Ovary (tissue), 9 donors: ENCODE data around the gene NHS. TPM values are rescaled to one million over a fixed set of nuclear protein-coding genes. Genes with fewer than 3 reads are reported as not detected.
A peak's percentile ranks its signal among the peaks of the same experiment; 100 is the strongest.

Experiments used
- DNase-seq, 5 donors: peaks; one replicate each; pipeline ENCODE4 v3.0.0-alpha.2; 2019 to 2020
- H3K27ac ChIP-seq, 2 donors: fragments of 200-600 bp; one replicate each; pipeline versions ENCODE4 v1.5.1 to v1.8.0; 2019 to 2022
- H3K27me3 ChIP-seq: fragments of 200-600 bp; one replicate; pipeline ENCODE4 v1.8.0; 2022
- H3K36me3 ChIP-seq: fragments of 200-600 bp; sonication (generic); one replicate; pipeline ENCODE4 v1.5.1; 2019
- H3K4me1 ChIP-seq: one replicate; pipeline ENCODE4 v1.8.1; 2013; ENCODE audit warnings: mild to moderate bottlenecking, moderate library complexity; ENCODE audit not compliant: insufficient read depth
- H3K4me3 ChIP-seq: fragments of 200-600 bp; sonication (generic); one replicate; pipeline ENCODE4 v1.5.1; 2017
- H3K9me3 ChIP-seq, 2 donors: fragments of 200-600 bp in 1 of 2; sonication (generic) in 1 of 2; one replicate each; pipeline versions ENCODE4 v1.5.1 to v1.8.1; 2013 to 2019; ENCODE audit warnings: mild to moderate bottlenecking in 1 of 2, moderate library complexity in 1 of 2
- EP300 ChIP-seq: sonication (generic); formaldehyde crosslinking; IDR thresholded peaks from one replicate; pipeline ENCODE4 v1.6.1; 2017; ENCODE audit warnings: antibody characterized with exemption
- POLR2A ChIP-seq: fragments of 450-650 bp; IDR thresholded peaks from one replicate; pipeline ENCODE4 v1.6.1; 2017; ENCODE audit warnings: antibody characterized with exemption, mild to moderate bottlenecking, moderate library complexity
- whole genome bisulfite sequencing, 3 donors: extraction: QIAGEN DNeasy Blood & Tissue Kit in 1 of 3; methylation state at CpG; one replicate each; pipeline versions ENCODE4 v1.1.5 to v1.1.7; 2013 to 2017; 5-methylcytosine and 5-hydroxymethylcytosine counted together
- intact Hi-C, 4 donors: fragments of 100-400 bp; cut with DNase I; formaldehyde crosslinking; loops; one replicate each; pipeline versions ENCODE4 v1.11.0 to v1.15.1; 2022 to 2023
- polyA plus RNA-seq, 2 donors: library from polyadenylated mRNA; stranded (reverse); fragments of 200-250 nt in 1 of 2; fragments of 350-450 nt in 1 of 2; fragmentation: Illumina TruSeq in 1 of 2; extraction: RNeasy Lipid Tissue Mini Kit (QIAGEN cat#74804) in 1 of 2; gene quantifications; one replicate each; pipeline ENCODE4 v1.2.3, GENCODE V29; 2013 to 2014
- total RNA-seq, 7 donors: library from RNA; depleted of rRNA in 2 of 7; stranded (reverse); fragments of >200 nt in 2 of 7; fragmentation: NEBNext Ultra II Directional in 3 of 7; extraction: Animal tissue kit (Norgen Biotek cat#: 25700) in 3 of 7; gene quantifications; one replicate each; pipeline versions ENCODE4 v1.1.0 to v1.2.4, GENCODE V29; 2016 to 2023
- TF ChIP-seq, protein P1 (sequence below), 3 donors: fragments of 450-650 bp in 2 of 3; fragments of 200-600 bp in 1 of 3; IDR thresholded peaks; one replicate each; pipeline versions ENCODE4 v1.5.1 to v1.8.0; 2016 to 2022; ENCODE audit warnings: antibody characterized with exemption in 3 of 3, mild to moderate bottlenecking in 1 of 3
- donor health status: DM: no; HTN: no; CAD: no; lungs with moderate emphysema.
- donor health status: DM: no; HTN: no; CAD: no.
- donor health status: Bipolar disorder and iron deficiency.
- donor health status: DM: yes; HTN: yes; CAD: no.
- donor health status: DM: no; HTN: no; CAD: no.
- donor health status: DM: yes; HTN: yes; CAD: no.

The NHS gene
- total and polyA plus RNA-seq, 9 donors, result 2.3 to 9.5 (median 6.7) TPM

DNA sequence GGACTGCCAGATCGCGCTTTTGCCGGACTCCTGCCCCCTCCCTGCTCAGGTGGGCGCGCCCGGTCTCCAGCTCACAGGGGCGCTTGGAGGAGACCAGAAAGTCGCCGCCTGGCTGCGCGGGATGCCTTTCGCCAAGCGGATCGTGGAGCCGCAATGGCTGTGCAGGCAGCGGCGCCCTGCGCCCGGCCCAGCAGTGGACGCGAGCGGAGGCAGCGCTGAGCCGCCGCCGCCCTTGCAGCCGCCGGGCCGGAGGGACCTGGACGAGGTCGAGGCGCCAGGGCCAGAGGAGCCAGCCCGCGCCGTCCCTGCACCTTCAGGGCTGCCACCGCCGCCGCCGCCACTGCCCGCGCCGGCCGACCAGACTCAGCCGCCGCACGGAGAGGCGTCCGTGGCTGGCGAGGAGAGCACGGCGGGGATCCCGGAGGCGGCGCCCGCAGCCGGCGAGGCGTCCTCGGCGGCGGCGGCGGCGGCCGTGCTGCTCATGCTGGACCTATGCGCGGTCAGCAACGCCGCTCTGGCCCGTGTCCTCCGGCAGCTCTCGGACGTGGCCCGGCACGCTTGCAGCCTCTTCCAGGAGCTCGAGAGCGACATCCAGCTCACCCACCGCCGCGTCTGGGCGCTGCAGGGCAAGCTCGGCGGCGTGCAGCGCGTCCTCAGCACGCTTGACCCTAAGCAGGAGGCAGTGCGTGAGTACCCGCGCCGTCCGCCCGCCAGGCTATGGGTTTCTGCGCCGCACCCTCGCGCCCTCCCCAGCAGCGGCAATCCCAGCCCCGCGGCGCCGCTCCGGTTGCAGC is 834 bp downstream of the NHS start:
- no peaks in the 10 kb centered on the region for H3K4me1 ChIP-seq
- DNase-seq, result peak; percentile 22 to 48 (median 33)
- H3K27ac ChIP-seq, result peak overlapping the region; percentile 61 to 70
- H3K9me3 ChIP-seq, result no peaks in the 10 kb centered on the region
- WGBS, 3 donors, result 24 to 36% (median 28%) methylated on average over 63 to 103 of the region's 103 CpGs
- no peaks in the 10 kb centered on the region for H3K27me3 ChIP-seq
- intact Hi-C loops, result loop anchor here (2.0 to 10.0 kb wide), 8 partner anchors 131 to 501 kb away; partner anchors contain the start of gene RBBP7 (in 1 of the 4)
- peak overlapping the region; percentile 58 for H3K4me3 ChIP-seq
- H3K36me3 ChIP-seq, result no peaks in the 10 kb centered on the region
- no peak for TF ChIP-seq POLR2A
- TF ChIP-seq, protein P1, sequence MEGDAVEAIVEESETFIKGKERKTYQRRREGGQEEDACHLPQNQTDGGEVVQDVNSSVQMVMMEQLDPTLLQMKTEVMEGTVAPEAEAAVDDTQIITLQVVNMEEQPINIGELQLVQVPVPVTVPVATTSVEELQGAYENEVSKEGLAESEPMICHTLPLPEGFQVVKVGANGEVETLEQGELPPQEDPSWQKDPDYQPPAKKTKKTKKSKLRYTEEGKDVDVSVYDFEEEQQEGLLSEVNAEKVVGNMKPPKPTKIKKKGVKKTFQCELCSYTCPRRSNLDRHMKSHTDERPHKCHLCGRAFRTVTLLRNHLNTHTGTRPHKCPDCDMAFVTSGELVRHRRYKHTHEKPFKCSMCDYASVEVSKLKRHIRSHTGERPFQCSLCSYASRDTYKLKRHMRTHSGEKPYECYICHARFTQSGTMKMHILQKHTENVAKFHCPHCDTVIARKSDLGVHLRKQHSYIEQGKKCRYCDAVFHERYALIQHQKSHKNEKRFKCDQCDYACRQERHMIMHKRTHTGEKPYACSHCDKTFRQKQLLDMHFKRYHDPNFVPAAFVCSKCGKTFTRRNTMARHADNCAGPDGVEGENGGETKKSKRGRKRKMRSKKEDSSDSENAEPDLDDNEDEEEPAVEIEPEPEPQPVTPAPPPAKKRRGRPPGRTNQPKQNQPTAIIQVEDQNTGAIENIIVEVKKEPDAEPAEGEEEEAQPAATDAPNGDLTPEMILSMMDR (IDR thresholded peaks at IDR 0.05), result no peak

DNA sequence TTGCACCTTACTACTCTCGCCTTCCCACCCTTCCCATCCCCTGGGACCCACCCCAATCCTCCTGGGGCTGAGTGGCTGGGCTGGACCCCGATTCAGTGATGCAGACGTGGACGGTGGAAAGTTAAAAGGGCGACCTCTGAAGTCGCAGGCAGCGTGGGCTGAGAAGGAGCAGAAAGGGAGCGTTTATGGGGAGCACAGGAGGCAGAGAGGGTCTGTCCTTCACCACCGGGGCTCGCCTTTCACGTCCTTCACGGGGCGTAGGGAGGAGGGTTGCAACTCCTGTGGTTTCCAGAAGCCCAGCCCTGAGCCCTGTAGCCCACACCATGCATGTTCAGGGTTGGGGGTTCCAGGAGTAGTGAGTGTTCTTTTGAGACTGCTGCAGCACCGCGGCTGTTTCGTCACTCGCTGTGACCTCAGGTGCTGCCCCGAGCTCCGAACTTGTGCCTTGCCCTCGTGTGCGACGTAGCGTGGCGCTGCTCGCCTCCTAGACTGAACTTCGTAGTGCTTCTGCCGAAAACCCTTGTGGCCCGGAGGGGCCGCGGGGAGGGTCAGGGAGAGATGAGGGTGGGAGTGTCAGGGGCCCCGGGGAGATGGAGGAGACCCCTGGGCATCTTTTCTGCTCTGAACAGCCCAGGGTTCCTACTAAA is 1.6 kb downstream of the NHS start:
- DNase-seq, result peak in 4 of 5 donors; percentile 20 to 46 (median 32)
- H3K9me3 ChIP-seq, result no peaks in the 10 kb centered on the region
- peak overlapping the region in 1 of 2 donors; percentile 38 for H3K27ac ChIP-seq
- intact Hi-C loops, result loop anchor here (2.0 to 10.0 kb wide), 8 partner anchors 132 to 502 kb away; partner anchors contain the start of gene RBBP7 (in 1 of the 4)
- H3K36me3 ChIP-seq, result no peaks in the 10 kb centered on the region
- WGBS, 3 donors, result 28 to 44% (median 29%) methylated on average over 31 of the region's 31 CpGs
- H3K4me1 ChIP-seq, result no peaks in the 10 kb centered on the region
- TF ChIP-seq POLR2A, result no peak
- TF ChIP-seq EP300, result no peak
- TF ChIP-seq, protein P1 (IDR thresholded peaks at IDR 0.05), result no peak
- H3K4me3 ChIP-seq, result peak overlapping the region; percentile 58
- no peaks in the 10 kb centered on the region for H3K27me3 ChIP-seq

DNA sequence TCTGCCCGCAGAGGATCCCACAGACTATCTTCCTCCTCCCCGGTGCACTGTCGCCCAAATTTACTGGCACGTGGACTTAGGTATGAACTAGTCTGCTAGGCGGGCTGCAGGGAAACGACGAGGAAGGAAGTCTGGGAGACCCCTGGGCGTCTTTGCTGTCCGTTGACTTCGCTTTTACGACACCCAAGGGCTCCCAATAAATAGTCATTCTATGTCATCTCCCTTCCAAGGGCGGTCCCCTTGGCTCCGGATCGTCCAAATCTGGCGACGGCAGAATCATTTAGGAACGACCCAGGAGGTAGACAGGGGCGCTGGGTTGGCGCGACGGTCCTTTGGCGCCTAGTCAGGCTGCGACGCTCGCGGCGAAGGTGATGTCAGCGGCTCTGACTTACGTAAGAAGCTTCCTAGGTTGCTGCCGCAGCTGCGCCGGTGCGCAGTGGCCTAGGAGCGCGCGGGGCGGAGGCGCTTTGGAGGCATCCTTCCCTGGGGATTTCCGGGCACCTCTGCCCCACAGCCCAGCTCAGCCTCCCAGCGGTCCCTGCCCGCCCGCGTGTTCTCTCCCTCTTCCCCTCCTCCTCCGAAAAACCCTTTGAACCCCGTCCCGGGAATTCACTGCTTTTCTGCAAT is 2.2 kb downstream of the NHS start:
- no peaks in the 10 kb centered on the region for H3K4me1 ChIP-seq
- H3K36me3 ChIP-seq, result no peaks in the 10 kb centered on the region
- H3K4me3 ChIP-seq, result peak overlapping the region; percentile 58
- H3K27me3 ChIP-seq, result no peaks in the 10 kb centered on the region
- H3K27ac ChIP-seq, result peak overlapping the region in 1 of 2 donors; percentile 38
- TF ChIP-seq, protein P1 (IDR thresholded peaks at IDR 0.05), result no peak
- TF ChIP-seq EP300 (no peak), POLR2A (peak; percentile 29)
- WGBS, 3 donors, result 26 to 34% (median 29%) methylated on average over 45 to 46 of the region's 46 CpGs
- intact Hi-C loops, result loop anchor here (2.0 to 10.0 kb wide), 8 partner anchors 132 to 502 kb away; partner anchors contain the start of gene RBBP7 (in 1 of the 4)
- peak; percentile 34 to 66 (median 45) for DNase-seq
- no peaks in the 10 kb centered on the region for H3K9me3 ChIP-seq

DNA sequence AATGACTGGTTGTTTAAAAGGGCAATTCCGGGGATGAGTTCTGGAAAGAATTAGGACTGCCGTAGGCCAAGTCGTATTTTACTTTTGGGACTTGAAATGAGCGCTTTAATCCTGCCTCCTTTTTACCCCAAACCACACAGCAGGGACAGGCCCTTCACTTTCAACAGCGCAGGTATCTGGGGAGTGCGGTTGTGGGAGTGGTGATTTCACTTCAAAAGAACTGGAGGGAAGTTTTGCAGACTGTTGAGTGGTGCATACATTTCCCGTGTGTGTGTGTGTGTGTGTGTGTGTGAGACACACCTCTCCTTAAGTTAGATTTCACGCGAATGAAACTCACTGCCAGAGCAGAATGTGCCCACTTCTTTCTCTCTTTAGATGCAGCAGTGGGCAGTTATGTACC is 2.8 kb downstream of the NHS start:
- WGBS, 3 donors, result 45 to 49% (median 46%) methylated on average over 9 of the region's 9 CpGs
- intact Hi-C loops, result loop anchor here (2.0 to 10.0 kb wide), 8 partner anchors 133 to 503 kb away; partner anchors contain the start of gene RBBP7 (in 1 of the 4)

More for the DNA sequence above, 2.8 kb downstream of the NHS start:
- H3K27me3 ChIP-seq, result no peaks in the 10 kb centered on the region
- H3K4me3 ChIP-seq, result peak overlapping the region; percentile 58
- H3K9me3 ChIP-seq, result no peaks in the 10 kb centered on the region
- no peaks in the 10 kb centered on the region for H3K4me1 ChIP-seq
- H3K27ac ChIP-seq, result no peak overlapping the region
- TF ChIP-seq POLR2A (no peak), EP300 (no peak)
- TF ChIP-seq, protein P1 (IDR thresholded peaks at IDR 0.05), result no peak
- DNase-seq, result no peak
- H3K36me3 ChIP-seq, result no peaks in the 10 kb centered on the region
